GM19193 (cell line): Measurements from ENCODE around the gene SLC44A3.

Experiments used
- POLR2A ChIP-seq: IDR thresholded peaks from 4 replicates; pipeline ENCODE4 v1.6.1; 2011; ENCODE audit not compliant: insufficient read depth, insufficient read length; ENCODE audit errors: extremely low read depth

The SLC44A3 gene

GRCh38 chr1:94873520-94874351 lies 53.6 kb downstream of the SLC44A3 start:
- no peak for TF ChIP-seq POLR2A

DNA sequence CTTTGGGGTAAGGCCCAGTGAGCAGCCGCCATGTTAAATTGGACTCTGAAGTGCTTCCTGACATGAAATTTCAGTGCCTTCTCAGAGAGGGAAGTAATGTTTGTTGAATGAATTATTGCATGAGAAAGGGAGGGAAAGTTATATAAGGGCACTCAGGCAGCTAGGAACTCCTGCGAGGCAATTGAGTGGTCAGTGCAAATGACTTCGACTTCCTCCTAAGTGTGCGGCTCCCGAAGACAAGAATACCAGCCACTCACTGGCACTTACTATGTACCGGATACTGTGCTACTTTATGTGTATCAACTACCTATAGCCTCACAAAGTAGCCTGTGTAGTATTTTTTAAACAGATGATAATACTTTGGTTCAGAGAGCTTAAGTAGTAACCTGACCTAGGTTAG lies 54.3 kb downstream of the SLC44A3 start:
- no peak for TF ChIP-seq POLR2A

DNA sequence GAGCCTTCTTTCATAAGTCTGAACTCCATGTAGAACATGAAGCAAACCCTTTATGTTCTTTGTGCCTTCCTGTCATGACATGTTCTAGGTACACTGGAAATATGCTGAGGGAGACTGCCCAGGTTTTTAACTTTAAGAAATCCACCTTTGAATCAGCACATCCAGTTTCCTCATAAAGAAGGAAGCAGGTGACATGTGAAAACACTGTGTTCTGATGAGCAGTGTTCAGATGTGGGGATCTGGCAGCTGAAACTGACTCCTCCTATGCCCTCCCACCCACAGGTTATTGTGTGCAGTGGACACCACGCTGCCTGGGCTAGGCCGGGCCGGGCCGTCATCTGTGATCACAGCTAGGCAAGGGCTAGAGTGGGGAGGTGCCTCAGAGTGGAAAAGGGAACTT lies 55.6 kb downstream of the SLC44A3 start:
- no peak for TF ChIP-seq POLR2A

DNA sequence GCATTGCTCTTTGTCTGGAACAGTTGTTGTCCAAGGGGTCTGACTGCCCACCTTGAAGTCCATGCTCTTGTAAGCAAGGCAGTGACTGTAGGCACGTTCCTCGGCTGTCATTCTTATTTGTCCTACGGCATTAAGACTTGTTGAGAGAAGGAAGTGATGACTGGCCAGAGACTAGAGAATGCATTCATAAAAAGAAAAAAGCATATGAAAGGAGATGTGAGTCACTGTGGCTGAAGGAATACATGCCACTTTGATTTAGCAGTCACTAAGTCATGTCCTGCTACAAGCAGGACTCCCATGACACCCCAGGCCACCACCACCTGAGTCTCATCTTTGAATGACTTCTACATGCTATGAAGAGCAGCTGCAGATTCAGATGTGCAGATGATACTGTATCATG lies 56.2 kb downstream of the SLC44A3 start:
- TF ChIP-seq POLR2A, result no peak

DNA sequence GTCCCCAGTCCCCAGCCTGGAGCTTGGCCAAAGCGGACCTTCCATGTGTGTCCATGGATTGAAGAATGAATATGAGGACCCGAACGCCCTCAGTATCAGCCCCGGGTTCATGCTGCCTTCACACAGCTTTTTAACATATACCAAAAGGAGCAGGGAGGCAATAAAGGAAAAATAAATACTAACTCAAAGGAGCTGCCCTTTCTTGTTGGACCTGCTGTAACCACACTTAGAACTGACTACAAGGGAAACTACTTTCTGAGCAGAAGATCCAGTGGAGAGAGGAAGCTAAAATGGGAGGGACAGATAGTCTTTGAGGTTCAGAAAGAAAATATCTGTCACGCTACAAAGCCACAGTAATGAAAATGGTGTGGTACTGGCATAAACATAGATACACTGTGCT lies 58.2 kb downstream of the SLC44A3 start:
- TF ChIP-seq POLR2A, result no peak

GRCh38 chr1:94883691-94884090 lies 63.5 kb downstream of the SLC44A3 start:
- no peak for TF ChIP-seq POLR2A

DNA sequence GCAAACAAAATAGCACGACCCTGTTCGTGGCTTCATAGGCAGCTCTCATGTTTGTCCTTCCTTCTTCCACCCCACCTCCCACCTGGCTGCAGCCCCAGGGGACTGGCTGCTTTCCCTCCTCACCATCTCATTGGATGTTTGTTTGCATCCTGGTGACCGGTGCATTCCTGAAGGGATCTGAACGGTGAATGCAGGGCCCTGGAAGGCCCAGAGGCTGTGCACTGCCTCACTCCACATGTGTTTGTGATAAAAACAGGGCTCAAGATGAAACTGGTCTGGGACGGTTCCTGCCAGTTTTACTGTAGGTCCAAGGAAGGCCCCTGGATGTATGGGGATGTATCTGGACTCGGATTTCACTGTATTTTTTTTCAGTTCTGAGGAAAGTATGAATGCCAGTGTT lies 63.9 kb downstream of the SLC44A3 start:
- no peak for TF ChIP-seq POLR2A

GRCh38 chr1:94884507-94884906 lies 64.3 kb downstream of the SLC44A3 start:
- no peak for TF ChIP-seq POLR2A

- TF ChIP-seq POLR2A, result no peak
Measured at GRCh38 chr1:94886361-94886760, 66.2 kb downstream of the SLC44A3 start.

- TF ChIP-seq POLR2A, result no peak
Measured at GRCh38 chr1:94887106-94887505, 66.9 kb downstream of the SLC44A3 start.

DNA sequence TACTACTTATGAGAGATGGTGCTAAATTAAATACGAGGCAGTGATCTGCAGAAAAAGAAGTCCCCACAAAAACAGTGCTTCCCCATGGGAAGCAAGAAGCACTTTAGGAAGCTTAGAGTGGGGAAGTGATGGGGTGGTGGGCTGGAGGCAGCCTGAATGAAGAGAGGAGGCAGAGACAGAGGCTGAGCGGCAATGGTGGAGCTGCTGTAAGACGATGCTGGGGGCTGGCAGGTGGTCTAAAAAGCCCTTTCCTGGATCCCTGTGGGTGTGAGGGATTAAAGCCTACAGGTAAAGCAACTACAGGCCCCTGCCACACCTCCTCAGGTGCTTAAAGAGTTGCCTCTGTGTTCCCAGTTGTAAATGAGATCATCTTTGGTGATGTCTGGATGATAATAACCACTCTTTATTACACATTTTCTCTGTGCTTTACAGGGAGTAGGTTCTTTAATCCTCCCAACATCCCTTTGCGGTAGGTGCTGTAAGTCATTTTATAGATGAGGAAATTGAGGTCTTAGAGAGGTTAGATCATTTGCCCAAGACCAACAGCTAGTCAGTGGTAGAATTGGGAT lies 67.5 kb downstream of the SLC44A3 start:
- TF ChIP-seq POLR2A, result no peak

DNA sequence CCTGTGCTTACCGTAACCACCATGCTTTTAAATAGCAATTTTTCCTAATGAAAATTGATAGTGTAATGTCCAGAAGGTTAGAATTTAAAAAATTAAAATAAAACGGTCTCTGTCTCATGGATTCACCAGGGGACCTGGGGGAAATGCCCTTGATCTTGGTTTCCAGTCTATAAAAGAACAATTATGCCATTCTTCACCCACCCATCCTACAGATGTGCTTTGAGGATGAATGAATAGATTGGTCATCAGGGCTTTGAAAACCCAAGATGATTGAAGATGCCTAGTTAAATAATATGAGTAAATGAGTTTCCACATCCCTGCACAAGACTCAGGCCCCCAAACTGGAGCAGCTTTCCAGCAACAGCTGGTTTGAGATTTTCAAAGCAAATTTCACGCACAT lies 68.0 kb downstream of the SLC44A3 start:
- no peak for TF ChIP-seq POLR2A

DNA sequence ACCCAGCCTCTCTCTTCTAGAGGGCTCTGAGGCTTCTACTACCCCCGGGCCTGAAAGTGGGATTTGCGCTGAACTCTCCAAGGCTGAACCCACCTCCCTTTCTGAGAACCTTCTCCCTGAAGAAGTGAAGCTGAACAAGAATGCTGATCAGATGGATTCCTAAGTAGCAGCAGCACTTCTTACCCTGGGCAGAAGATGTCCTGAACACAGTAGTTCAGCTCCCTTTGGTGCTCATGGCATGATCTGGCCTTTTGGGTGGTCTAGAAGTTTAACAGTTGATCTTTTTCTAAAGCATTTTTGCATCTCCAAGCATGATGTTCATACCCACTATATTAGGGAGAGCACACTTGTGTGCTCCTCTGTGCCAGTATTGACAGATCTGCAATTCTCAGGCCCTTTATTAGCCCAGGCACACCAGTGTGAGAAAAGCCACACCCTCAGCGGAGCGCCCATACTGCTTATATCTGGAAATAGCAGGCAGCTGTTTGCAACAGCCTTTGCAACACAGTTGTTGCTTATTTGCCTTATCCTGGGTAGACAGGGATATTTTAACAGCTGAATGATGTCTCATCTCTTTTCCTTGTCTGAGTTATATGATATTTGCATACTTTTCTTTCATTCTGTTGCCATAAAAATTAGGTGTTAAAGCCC lies 72.6 kb downstream of the SLC44A3 start:
- no peak for TF ChIP-seq POLR2A

DNA sequence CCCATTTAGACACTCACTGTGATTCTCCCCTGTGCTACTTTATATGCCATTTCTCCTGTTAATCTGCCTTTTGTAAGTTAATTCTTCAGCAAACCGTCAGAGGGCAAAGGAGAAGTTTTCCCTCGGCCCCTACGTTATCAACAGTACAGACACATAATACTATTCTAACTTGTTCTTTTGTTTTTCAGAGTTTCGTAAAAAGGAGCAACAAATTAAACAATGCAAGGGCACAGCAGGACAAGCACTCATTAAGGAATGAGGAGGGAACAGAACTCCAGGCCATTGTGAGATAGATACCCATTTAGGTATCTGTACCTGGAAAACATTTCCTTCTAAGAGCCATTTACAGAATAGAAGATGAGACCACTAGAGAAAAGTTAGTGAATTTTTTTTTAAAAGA lies 74.5 kb downstream of the SLC44A3 start:
- no peak for TF ChIP-seq POLR2A

- TF ChIP-seq POLR2A, result no peak
Measured at GRCh38 chr1:94895518-94895917, 75.4 kb downstream of the SLC44A3 start.
